ENCODE measurements around the gene HTR3B. TPM values are rescaled to one million over a fixed set of nuclear protein-coding genes. Genes with fewer than 3 reads are reported as not detected.

The HTR3B gene
- total RNA-seq, 2 donors from 2014 or later = not detected

GRCh38 chr11:113952588-113952987, 48.0 kb downstream of the HTR3B start:
- DNase-seq (ENCODE audit: low spot score) = no peak
- no peak for TF ChIP-seq CTCF (IDR thresholded peaks at IDR 0.05)
- no peaks in the 10 kb centered on the region for H3K27me3 ChIP-seq
- no peaks in the 10 kb centered on the region for H3K4me1 ChIP-seq
- H3K36me3 ChIP-seq = no peaks in the 10 kb centered on the region
- no peak overlapping the region for H3K4me3 ChIP-seq
- H3K9me3 ChIP-seq = no peaks in the 10 kb centered on the region
- H3K27ac ChIP-seq = no peak overlapping the region

GRCh38 chr11:113954235-113954634, 49.6 kb downstream of the HTR3B start:
- Histone ChIP-seq H3K4me3 (no peak overlapping the region), H3K27me3 (no peaks in the 10 kb centered on the region), H3K27ac (no peak overlapping the region), H3K36me3 (no peaks in the 10 kb centered on the region), H3K9me3 (no peaks in the 10 kb centered on the region), H3K4me1 (no peaks in the 10 kb centered on the region)
- DNase-seq (ENCODE audit: low spot score) = no peak
- no peak for TF ChIP-seq CTCF (IDR thresholded peaks at IDR 0.05)

GRCh38 chr11:113956986-113957385, 52.4 kb downstream of the HTR3B start:
- no peaks in the 10 kb centered on the region for H3K36me3 ChIP-seq
- H3K4me1 ChIP-seq = no peaks in the 10 kb centered on the region
- TF ChIP-seq CTCF (IDR thresholded peaks at IDR 0.05) = no peak
- H3K27ac ChIP-seq = no peak overlapping the region
- DNase-seq (ENCODE audit: low spot score) = no peak
- H3K4me3 ChIP-seq = no peak overlapping the region
- no peaks in the 10 kb centered on the region for H3K9me3 ChIP-seq
- H3K27me3 ChIP-seq = no peaks in the 10 kb centered on the region

GRCh38 chr11:113960702-113961330, 56.2 kb downstream of the HTR3B start:
- Histone ChIP-seq H3K27ac (no peak overlapping the region), H3K4me1 (no peaks in the 10 kb centered on the region), H3K27me3 (no peaks in the 10 kb centered on the region), H3K4me3 (no peak overlapping the region), H3K9me3 (no peaks in the 10 kb centered on the region), H3K36me3 (no peaks in the 10 kb centered on the region)
- DNase-seq (ENCODE audit: low spot score) = no peak
- TF ChIP-seq CTCF (IDR thresholded peaks at IDR 0.05) = no peak

- Histone ChIP-seq H3K9me3 (no peaks in the 10 kb centered on the region), H3K4me1 (no peaks in the 10 kb centered on the region), H3K27me3 (no peaks in the 10 kb centered on the region), H3K27ac (no peak overlapping the region), H3K4me3 (no peak overlapping the region), H3K36me3 (no peaks in the 10 kb centered on the region)
- no peak for DNase-seq (ENCODE audit: low spot score)
- TF ChIP-seq CTCF (IDR thresholded peaks at IDR 0.05) = no peak
These were observed 62.8 kb downstream of the HTR3B start for GRCh38 chr11:113967361-113967760.

Measured in right atrium auricular region (tissue), 2 donors.